ENCODE measurements around the gene PEX5L.
"Not testable (repeated sequence)": the region's sequence is repeated elsewhere in the genome, so short reads cannot be mapped to it uniquely, and the experiment has no call there.

Gene PEX5L

GRCh38 chr3:180008318-180008717, 28.4 kb downstream of the PEX5L start:
- not testable (repeated sequence) for DNase-seq

- no peak for DNase-seq
Measured at GRCh38 chr3:180004542-180004941, 32.2 kb downstream of the PEX5L start.

GRCh38 chr3:180002006-180002405, 34.7 kb downstream of the PEX5L start:
- DNase-seq, result no peak

- no peak for DNase-seq
Measured at GRCh38 chr3:180000500-180000899, 36.2 kb downstream of the PEX5L start.

- DNase-seq, result no peak
Measured at GRCh38 chr3:179995406-179995805, 41.3 kb downstream of the PEX5L start.

- no peak for DNase-seq
Measured at GRCh38 chr3:179991883-179992282, 44.9 kb downstream of the PEX5L start.

- no peak for DNase-seq
Measured at GRCh38 chr3:179991104-179991503, 45.6 kb downstream of the PEX5L start.

GRCh38 chr3:179981646-179982045, 55.1 kb downstream of the PEX5L start:
- DNase-seq, result no peak

GRCh38 chr3:179977356-179977755, 59.4 kb downstream of the PEX5L start:
- no peak for DNase-seq

GRCh38 chr3:179973931-179974361, 62.8 kb downstream of the PEX5L start:
- DNase-seq, result no peak

- no peak for DNase-seq
Measured at GRCh38 chr3:179972881-179973423, 63.8 kb downstream of the PEX5L start.

- no peak for DNase-seq
Measured at GRCh38 chr3:179971280-179971679, 65.5 kb downstream of the PEX5L start.

- no peak for DNase-seq
Measured at GRCh38 chr3:179970746-179971145, 66.0 kb downstream of the PEX5L start.

- no peak for DNase-seq
Measured at GRCh38 chr3:179969525-179969924, 67.2 kb downstream of the PEX5L start.

- DNase-seq, result no peak
Measured at GRCh38 chr3:179967622-179968021, 69.1 kb downstream of the PEX5L start.

- no peak for DNase-seq
Measured at GRCh38 chr3:179964890-179965289, 71.8 kb downstream of the PEX5L start.

GRCh38 chr3:179962629-179963387, 73.9 kb downstream of the PEX5L start:
- no peak for DNase-seq

- DNase-seq, result no peak
Measured at GRCh38 chr3:179961703-179962078, 75.0 kb downstream of the PEX5L start.

- no peak for DNase-seq
Measured at GRCh38 chr3:179961071-179961702, 75.5 kb downstream of the PEX5L start.

- DNase-seq, result no peak
Measured at GRCh38 chr3:179958759-179959158, 78.0 kb downstream of the PEX5L start.

GRCh38 chr3:179958143-179958542, 78.6 kb downstream of the PEX5L start:
- no peak for DNase-seq

GRCh38 chr3:179957264-179957845, 79.4 kb downstream of the PEX5L start:
- no peak for DNase-seq

GRCh38 chr3:179956416-179956830, 80.3 kb downstream of the PEX5L start:
- DNase-seq, result peak; percentile 1

- DNase-seq, result no peak
Measured at GRCh38 chr3:179955809-179956208, 80.9 kb downstream of the PEX5L start.

Measured in CD4-positive, alpha-beta T cell treated with Interleukin-12 subunit alpha and Interleukin-12 subunit beta, for 1 hour (primary cell).